Thyroid gland (tissue), 4 donors: ENCODE measurements around the gene CYP1A1.

ENCODE experiments used
- CTCF ChIP-seq, 6 experiments: fragments of 200-600 bp in 3 of 6; fragments of 450-650 bp in 3 of 6; sonication (generic) in 3 of 6; IDR thresholded peaks; one replicate each; pipeline ENCODE4 v1.5.1; 2016 to 2019; ENCODE audit warnings: antibody characterized with exemption in 6 of 6, mild to moderate bottlenecking in 2 of 6, inconsistent platforms in 1 of 6, moderate library complexity in 1 of 6
- POLR2A ChIP-seq, 2 donors: fragments of 450-650 bp; IDR thresholded peaks; one replicate each; pipeline ENCODE4 v1.6.1; 2017; ENCODE audit warnings: antibody characterized with exemption in 2 of 2, mild to moderate bottlenecking in 2 of 2, moderate library complexity in 1 of 2

GRCh38 chr15:74709011-74709410, 16.3 kb downstream of the CYP1A1 start:
- TF ChIP-seq POLR2A (IDR thresholded peaks at IDR 0.05) (no peak), CTCF (IDR thresholded peaks at IDR 0.05) (no peak)
